Astrocyte of the spinal cord (primary cell): ENCODE results near the gene ZC3H4.

Experiments used
- DNase-seq: peaks from one replicate; pipeline ENCODE4 v3.0.0; 2011; ENCODE audit warnings: low read depth, low spot score
- H3K4me3 ChIP-seq: 2 replicates; pipeline ENCODE4 v1.5.1; 2011; ENCODE audit warnings: low read depth, mild to moderate bottlenecking, low read length, moderate library complexity
- in situ Hi-C: cut with HindIII; loops from 2 replicates; pipeline ENCODE4 v1.10.0; 2017; ENCODE audit warnings: low sequenced_read_pairs
- TF ChIP-seq, protein P1 (sequence below): IDR thresholded peaks from 2 replicates; pipeline ENCODE4 v1.5.1; 2012; ENCODE audit warnings: low read depth, mild to moderate bottlenecking, low read length, inconsistent platforms

ZC3H4 gene

DNA sequence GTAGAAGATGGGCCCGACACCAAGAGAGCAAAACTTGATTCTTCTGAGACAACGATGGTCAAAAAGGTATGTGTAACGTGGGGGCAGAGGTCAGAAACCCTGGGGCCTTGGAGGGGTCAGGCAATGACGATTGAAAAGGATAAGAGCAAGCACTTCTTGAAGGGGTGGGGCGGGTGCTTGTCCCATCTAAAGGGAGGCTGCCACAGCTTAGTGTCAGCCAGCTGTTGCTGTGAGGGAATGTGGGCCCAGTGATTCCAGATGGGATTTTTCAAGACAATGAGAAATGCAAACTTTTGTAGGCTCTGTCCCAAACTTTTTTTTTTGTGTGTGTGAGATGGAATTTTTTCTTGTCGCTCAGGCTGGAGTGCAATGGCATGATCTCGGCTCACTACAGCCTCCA lies 41.6 kb upstream of the ZC3H4 start:
- no peak for DNase-seq
- TF ChIP-seq, protein P1, sequence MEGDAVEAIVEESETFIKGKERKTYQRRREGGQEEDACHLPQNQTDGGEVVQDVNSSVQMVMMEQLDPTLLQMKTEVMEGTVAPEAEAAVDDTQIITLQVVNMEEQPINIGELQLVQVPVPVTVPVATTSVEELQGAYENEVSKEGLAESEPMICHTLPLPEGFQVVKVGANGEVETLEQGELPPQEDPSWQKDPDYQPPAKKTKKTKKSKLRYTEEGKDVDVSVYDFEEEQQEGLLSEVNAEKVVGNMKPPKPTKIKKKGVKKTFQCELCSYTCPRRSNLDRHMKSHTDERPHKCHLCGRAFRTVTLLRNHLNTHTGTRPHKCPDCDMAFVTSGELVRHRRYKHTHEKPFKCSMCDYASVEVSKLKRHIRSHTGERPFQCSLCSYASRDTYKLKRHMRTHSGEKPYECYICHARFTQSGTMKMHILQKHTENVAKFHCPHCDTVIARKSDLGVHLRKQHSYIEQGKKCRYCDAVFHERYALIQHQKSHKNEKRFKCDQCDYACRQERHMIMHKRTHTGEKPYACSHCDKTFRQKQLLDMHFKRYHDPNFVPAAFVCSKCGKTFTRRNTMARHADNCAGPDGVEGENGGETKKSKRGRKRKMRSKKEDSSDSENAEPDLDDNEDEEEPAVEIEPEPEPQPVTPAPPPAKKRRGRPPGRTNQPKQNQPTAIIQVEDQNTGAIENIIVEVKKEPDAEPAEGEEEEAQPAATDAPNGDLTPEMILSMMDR, result no peak
- in situ Hi-C loops, result no loop called here
- H3K4me3 ChIP-seq, result no peak overlapping the region

DNA sequence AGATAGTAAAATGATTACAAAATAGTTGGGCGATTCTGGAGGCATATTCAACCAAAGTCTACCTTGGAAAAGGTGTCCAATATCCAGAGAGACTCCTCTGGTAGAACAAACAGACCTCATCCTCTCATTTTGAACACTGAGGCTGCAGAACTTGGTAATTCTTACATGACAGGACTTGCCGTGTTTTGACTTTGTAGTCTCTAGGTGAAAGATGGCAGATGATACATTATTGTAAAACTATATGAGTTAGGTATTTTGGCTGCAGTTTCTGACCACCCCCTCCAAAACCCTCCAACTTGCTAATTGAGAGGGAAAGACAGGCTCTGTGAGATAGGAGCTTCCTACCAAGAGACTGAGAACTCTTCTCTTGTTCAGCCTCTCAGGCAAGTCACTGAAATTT lies 39.7 kb upstream of the ZC3H4 start:
- DNase-seq, result no peak
- TF ChIP-seq, protein P1, result no peak
- in situ Hi-C loops, result no loop called here
- no peak overlapping the region for H3K4me3 ChIP-seq

DNA sequence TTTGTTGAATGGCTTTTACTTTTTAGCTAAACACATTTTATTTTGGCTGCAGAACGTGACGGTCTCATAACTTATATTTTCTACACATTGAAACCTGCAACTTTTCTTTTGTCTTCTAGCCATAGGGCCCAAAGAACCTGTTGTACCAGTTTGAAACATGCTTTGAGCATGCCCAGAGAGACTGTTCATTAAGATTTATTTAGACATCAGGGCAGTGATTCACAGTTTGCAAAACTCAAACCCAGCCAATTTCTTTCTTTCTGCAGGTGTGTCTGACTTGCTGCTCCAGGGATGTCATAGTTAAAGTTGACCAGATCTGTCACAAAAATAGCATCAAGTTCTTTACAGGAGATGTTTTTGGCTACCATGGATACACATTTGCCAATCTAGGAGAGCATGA lies 39.1 kb upstream of the ZC3H4 start:
- in situ Hi-C loops, result no loop called here
- no peak overlapping the region for H3K4me3 ChIP-seq
- no peak for DNase-seq
- TF ChIP-seq, protein P1, result no peak

DNA sequence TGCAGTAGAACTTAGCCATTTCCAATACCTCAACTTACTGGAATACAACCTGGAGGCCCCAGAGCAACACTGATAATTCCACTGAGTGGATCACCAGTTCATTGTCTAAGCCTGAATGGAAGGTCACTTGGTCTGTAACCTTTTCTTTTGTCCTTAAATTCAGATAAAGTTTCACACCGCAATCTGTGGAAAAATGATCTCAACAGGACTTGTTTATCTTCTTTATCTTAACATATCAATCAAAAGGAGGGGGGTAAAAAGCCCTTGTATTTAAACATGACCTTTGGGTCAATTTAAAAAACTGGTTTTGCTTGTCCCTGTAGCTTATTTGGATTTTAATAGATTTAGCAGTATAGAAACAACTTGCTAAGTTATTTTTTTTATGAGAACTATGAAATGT lies 38.6 kb upstream of the ZC3H4 start:
- in situ Hi-C loops, result no loop called here
- no peak overlapping the region for H3K4me3 ChIP-seq
- DNase-seq, result no peak

DNA sequence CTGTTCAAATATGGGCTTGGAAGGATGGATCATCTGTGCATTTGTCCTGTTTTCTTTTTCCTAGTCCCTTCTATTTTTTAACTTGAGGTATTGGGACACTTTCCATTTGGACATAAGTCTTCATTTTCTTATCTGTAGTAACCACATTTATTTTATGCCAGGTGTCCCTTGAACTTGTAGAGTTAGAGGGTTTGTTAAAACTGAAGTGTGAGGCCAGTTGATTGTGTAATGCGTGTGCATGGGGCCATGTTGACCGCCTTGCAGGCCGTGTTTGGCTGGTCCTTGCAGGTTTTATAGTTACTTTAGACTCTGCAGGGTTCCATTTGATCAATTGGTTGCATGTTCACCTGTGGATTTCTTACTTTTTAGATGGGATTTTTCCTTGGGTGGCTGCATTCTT lies 38.1 kb upstream of the ZC3H4 start:
- TF ChIP-seq, protein P1, result no peak
- in situ Hi-C loops, result no loop called here
- no peak overlapping the region for H3K4me3 ChIP-seq
- no peak for DNase-seq

More for the DNA sequence above, 38.6 kb upstream of the ZC3H4 start:
- TF ChIP-seq, protein P1, result no peak

DNA sequence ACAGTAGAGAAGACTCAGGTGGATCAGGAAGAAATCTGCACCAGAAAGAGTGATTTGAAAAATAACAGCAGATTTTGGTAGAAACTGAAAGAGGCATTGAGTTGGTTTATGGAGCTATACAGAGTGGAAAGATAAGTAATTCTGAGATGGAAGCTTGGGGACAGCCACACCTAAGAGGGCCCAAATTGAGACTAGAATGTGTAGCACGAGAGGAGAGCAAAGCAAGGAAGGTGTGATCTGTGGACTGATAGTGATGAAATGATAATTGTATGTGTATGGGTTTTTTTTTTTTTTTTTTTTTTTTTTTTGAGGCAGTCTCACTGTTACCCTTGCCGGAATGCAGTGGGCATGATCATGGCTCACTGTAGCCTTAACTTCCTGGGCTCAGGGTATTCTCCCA lies 33.3 kb upstream of the ZC3H4 start:
- in situ Hi-C loops, result no loop called here
- no peak for DNase-seq
- TF ChIP-seq, protein P1, result no peak
- H3K4me3 ChIP-seq, result no peak overlapping the region
